ENCODE results near the gene SLFNL1.

The SLFNL1 gene

GRCh38 chr1:40985875-40986274, 35.6 kb downstream of the SLFNL1 start:
- Mint-ChIP-seq H3K4me3 (no peak overlapping the region), H3K4me1 (ENCODE audit: low read depth) (peaks cover 42% of the 10 kb centered on the region), H3K36me3 (peaks cover 44% of the 10 kb centered on the region), H3K27me3 (no peaks in the 10 kb centered on the region), H3K9me3 (ENCODE audit: low read depth) (no peaks in the 10 kb centered on the region), H3K27ac (peak overlapping the region; percentile 47)

DNA sequence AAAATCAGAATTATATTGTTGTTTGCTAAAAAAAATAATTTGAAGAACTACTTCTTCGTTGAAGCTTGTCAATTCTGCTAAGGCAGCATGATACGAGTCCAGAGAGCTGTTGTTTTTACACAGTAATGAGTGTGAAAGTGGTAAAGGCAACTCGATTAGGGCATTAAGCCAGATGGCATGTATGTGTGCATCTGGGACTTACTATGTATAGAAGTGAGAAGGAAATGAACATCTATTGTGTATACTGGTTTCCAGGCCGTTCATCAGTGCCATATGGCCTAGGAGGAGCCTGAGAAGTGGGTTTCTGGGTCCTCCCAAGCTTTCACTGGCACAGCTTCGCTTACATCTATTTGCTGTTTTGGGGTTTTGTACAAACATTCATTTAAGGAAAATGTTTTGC, 36.4 kb downstream of the SLFNL1 start:
- Mint-ChIP-seq H3K36me3 (peaks cover 48% of the 10 kb centered on the region), H3K27ac (peak overlapping the region; percentile 34), H3K9me3 (ENCODE audit: low read depth) (no peaks in the 10 kb centered on the region), H3K4me1 (ENCODE audit: low read depth) (peaks cover 47% of the 10 kb centered on the region), H3K27me3 (no peaks in the 10 kb centered on the region), H3K4me3 (no peak overlapping the region)

DNA sequence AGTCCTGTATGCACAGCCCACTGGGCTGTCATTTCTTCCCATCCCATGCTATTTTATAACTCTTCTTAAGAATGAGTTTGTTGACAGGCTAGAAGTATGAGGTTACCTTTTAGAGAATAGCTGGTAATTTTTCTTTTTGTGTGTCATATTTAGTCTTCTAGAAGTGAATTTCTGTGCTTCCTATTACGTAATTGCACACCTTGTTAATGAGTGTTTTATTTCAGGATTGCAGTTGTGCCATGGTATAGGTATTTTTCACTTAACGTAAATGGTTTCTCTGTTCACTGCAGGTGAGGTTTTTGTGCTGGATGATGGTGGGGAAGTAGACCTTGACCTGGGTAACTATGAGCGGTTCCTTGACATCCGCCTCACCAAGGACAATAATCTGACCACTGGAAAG, 37.0 kb downstream of the SLFNL1 start:
- peak overlapping the region; percentile 88 for H3K27ac Mint-ChIP-seq
- H3K9me3 Mint-ChIP-seq (ENCODE audit: low read depth), result no peaks in the 10 kb centered on the region
- peaks cover 43% of the 10 kb centered on the region for H3K36me3 Mint-ChIP-seq
- peak overlapping the region; percentile 77 for H3K4me3 Mint-ChIP-seq
- no peaks in the 10 kb centered on the region for H3K27me3 Mint-ChIP-seq
- peaks cover 47% of the 10 kb centered on the region for H3K4me1 Mint-ChIP-seq (ENCODE audit: low read depth)

DNA sequence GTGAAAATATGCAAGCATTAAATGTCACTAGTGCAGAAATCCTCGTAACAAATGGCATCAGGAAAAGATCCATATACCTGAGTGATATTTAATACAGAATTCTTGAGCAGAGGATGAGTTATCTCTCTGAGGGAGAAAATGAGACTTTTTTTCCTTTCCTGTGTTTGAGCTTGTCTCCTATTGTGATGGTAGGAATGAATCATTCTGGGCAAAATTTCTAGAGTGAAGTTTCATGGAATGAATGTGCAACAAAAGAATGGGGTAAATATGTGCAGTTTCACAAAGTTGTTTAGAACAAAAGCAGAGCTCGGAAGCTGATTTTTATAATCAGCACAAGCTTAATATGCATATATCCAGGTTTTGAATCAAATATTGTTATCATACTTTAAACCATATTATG, 37.5 kb downstream of the SLFNL1 start:
- Mint-ChIP-seq H3K36me3 (peaks cover 40% of the 10 kb centered on the region), H3K9me3 (ENCODE audit: low read depth) (no peaks in the 10 kb centered on the region), H3K4me3 (peak overlapping the region; percentile 77), H3K27me3 (no peaks in the 10 kb centered on the region), H3K27ac (peak overlapping the region; percentile 88), H3K4me1 (ENCODE audit: low read depth) (peaks cover 47% of the 10 kb centered on the region)

DNA sequence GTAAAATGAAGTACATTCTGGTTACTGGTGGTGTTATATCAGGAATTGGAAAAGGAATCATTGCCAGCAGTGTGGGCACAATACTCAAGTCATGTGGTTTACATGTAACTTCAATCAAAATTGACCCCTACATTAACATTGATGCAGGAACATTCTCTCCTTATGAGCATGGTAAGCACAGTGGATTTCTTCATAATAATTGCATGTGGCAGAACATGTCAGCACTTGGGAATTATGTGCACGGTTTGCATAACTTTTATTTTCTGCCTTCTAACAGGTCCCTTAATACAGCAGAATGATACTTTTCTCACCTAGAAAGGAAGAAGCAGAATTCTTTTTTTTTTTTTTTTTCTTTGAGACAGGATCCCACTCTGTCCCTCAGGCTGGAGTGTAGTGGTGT, 38.2 kb downstream of the SLFNL1 start:
- H3K9me3 Mint-ChIP-seq (ENCODE audit: low read depth), result no peaks in the 10 kb centered on the region
- H3K27ac Mint-ChIP-seq, result peak overlapping the region; percentile 30
- H3K27me3 Mint-ChIP-seq, result no peaks in the 10 kb centered on the region
- peak overlapping the region; percentile 77 for H3K4me3 Mint-ChIP-seq
- peaks cover 35% of the 10 kb centered on the region for H3K36me3 Mint-ChIP-seq
- peaks cover 49% of the 10 kb centered on the region for H3K4me1 Mint-ChIP-seq (ENCODE audit: low read depth)

GRCh38 chr1:40982721-40983120, 38.8 kb downstream of the SLFNL1 start:
- Mint-ChIP-seq H3K4me3 (peak overlapping the region; percentile 98), H3K9me3 (ENCODE audit: low read depth) (no peaks in the 10 kb centered on the region), H3K36me3 (peaks cover 35% of the 10 kb centered on the region), H3K27me3 (no peaks in the 10 kb centered on the region), H3K27ac (peak overlapping the region; percentile 73), H3K4me1 (ENCODE audit: low read depth) (peaks cover 49% of the 10 kb centered on the region)

- Mint-ChIP-seq H3K27me3 (no peaks in the 10 kb centered on the region), H3K9me3 (ENCODE audit: low read depth) (no peaks in the 10 kb centered on the region), H3K4me1 (ENCODE audit: low read depth) (peaks cover 49% of the 10 kb centered on the region), H3K27ac (peak overlapping the region; percentile 99), H3K4me3 (peak overlapping the region; percentile 98), H3K36me3 (peaks cover 31% of the 10 kb centered on the region)
Observed at GRCh38 chr1:40981691-40982448, 39.7 kb downstream of the SLFNL1 start.

GRCh38 chr1:40980453-40981121, 40.9 kb downstream of the SLFNL1 start:
- peaks cover 25% of the 10 kb centered on the region for H3K36me3 Mint-ChIP-seq
- H3K9me3 Mint-ChIP-seq (ENCODE audit: low read depth), result no peaks in the 10 kb centered on the region
- H3K27ac Mint-ChIP-seq, result peak overlapping the region; percentile 99
- H3K4me1 Mint-ChIP-seq (ENCODE audit: low read depth), result peaks cover 45% of the 10 kb centered on the region
- peak overlapping the region; percentile 98 for H3K4me3 Mint-ChIP-seq
- H3K27me3 Mint-ChIP-seq, result no peaks in the 10 kb centered on the region

DNA sequence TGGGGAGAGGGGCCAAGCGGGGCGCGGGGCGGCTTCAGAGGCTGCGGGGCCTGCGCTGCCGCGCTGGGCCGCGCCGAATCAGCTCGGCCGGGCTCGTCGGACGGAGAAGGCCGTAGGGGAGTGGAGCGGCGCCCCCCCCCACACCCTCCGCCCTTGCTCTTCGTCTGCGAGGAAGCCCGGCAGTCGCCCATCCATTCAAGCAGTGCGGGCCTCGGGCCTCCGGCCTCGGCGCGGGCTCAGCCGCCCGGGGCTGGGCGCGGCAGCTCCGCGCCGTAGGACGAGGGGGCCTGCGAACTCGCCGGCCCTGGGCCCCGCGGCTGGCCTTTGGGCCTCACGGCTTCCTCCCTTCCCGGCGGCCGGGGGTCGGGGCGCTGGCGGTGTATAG, 41.5 kb downstream of the SLFNL1 start:
- no peaks in the 10 kb centered on the region for H3K9me3 Mint-ChIP-seq (ENCODE audit: low read depth)
- peaks cover 25% of the 10 kb centered on the region for H3K36me3 Mint-ChIP-seq
- H3K4me1 Mint-ChIP-seq (ENCODE audit: low read depth), result peaks cover 42% of the 10 kb centered on the region

DNA sequence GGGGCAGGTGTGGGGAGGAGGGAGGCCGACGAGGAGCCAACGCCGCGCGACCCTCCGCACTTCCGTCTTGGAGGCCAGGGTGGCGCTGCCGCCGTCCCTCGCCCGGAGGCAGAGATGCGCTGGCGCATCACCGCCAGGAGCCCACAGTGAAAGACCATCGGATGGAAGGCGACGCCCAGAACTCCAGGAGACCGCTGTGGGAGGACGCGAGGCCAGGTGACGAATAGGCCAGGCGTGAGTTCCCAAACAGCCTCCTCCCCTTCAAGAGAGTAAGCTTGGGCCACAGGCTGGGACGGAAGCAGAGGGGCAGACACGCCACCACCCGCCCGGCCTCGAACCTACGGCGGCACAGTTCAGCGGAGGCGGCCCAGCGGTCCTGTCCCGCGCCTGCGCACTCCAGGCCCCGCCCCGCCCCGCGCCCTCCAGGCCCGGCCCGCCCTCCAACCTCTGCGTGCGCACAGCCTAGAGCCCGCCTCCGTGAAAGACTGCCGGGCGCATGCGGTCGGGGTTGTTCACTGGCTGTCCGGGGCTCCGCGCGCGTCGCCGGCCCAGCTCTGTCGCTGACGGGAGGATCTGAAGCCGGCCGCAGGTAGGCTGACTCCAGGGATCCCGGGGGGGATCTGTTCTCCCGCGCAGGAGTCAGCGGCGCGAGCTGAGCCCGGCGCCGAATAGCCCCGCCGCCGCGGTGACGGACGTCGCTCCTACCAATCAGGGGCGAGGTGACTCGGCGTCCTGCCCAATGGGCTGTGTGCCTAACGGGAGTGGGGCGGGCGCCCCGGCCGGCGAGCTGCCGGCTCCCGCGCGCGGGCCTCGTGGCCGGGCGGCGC, 42.1 kb downstream of the SLFNL1 start, which contains the start of gene CTPS1:
Gene CTPS1 (plus strand): TSS at position 456 of the 827 bp plus-strand sequence. CDS start 3,595 bp downstream, outside the sequence.
- Mint-ChIP-seq H3K9me3 (ENCODE audit: low read depth) (no peaks in the 10 kb centered on the region), H3K27ac (peak within 1 kb of the TSS; percentile 99), H3K4me3 (peak within 1 kb of the TSS; percentile 98), H3K36me3 (peaks cover 22% of the 10 kb centered on the region), H3K4me1 (ENCODE audit: low read depth) (peaks cover 39% of the 10 kb centered on the region), H3K27me3 (no peaks in the 10 kb centered on the region)

More for the DNA sequence above, 41.5 kb downstream of the SLFNL1 start:
- H3K27me3 Mint-ChIP-seq, result no peaks in the 10 kb centered on the region
- peak overlapping the region; percentile 98 for H3K4me3 Mint-ChIP-seq
- peak overlapping the region; percentile 99 for H3K27ac Mint-ChIP-seq

GRCh38 chr1:40978886-40979240, 42.7 kb downstream of the SLFNL1 start:
- H3K36me3 Mint-ChIP-seq, result peaks cover 17% of the 10 kb centered on the region
- H3K9me3 Mint-ChIP-seq (ENCODE audit: low read depth), result no peaks in the 10 kb centered on the region
- peak overlapping the region; percentile 92 for H3K27ac Mint-ChIP-seq
- H3K4me1 Mint-ChIP-seq (ENCODE audit: low read depth), result peaks cover 34% of the 10 kb centered on the region
- H3K27me3 Mint-ChIP-seq, result no peaks in the 10 kb centered on the region
- H3K4me3 Mint-ChIP-seq, result peak overlapping the region; percentile 84

DNA sequence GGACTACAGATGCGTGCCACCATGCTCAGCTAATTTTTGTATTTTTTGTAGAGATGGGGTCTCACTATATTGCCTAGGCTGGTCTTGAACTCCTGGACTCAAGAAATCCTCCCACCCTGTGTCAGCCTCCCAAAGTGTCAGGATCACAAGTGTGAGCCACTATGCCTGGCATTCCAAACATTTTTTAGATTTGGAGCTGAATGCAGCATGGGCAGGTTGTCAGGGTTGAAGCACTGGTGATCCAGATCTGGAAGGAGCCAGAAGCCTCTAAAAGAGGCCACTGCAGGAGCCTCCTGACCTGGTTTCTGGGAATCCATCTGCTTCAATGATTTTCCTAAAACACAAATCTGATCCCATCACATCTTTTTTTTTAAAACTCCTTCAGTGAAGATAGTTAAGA, 43.8 kb downstream of the SLFNL1 start:
- Mint-ChIP-seq H3K9me3 (ENCODE audit: low read depth) (no peaks in the 10 kb centered on the region), H3K27ac (no peak overlapping the region), H3K36me3 (peaks cover 15% of the 10 kb centered on the region), H3K4me1 (ENCODE audit: low read depth) (peaks cover 24% of the 10 kb centered on the region), H3K27me3 (peaks cover 1% of the 10 kb centered on the region), H3K4me3 (peak overlapping the region; percentile 41)

DNA sequence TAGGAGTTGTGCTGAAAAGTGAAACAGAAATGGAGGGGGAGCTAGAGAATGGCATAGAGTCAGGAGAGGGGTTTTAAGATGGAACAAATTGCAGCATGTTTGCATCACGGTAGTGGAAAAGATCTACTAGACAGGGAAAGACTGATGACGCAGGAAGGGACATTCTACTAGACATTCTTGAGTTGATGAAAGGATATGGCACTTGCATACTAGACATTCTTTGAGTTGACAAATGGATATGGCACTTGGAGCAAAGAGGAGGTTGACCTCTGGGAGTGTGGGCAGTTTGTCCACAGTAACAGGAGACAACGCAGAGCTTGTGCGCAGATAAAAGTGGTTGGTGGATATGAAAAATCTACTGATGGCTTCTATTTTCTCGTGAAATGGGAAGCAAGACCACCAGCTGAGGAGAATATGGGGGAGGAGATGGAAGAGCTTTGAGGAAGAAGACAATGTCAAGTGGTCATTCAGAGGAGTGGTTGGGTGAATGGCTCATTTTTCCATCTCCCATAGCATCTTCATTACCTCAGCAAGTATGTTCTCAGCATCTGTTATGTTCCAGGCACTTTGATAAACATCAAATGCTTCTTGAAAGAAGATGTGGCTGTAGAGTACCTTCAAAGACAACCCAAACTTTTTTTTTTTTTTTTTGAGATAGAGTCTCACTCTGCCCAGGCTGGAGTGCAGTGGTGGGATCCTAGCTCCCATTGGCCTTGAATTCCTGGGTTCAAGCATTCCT, 44.4 kb downstream of the SLFNL1 start:
- H3K36me3 Mint-ChIP-seq, result peaks cover 15% of the 10 kb centered on the region
- peaks cover 1% of the 10 kb centered on the region for H3K27me3 Mint-ChIP-seq
- peaks cover 19% of the 10 kb centered on the region for H3K4me1 Mint-ChIP-seq (ENCODE audit: low read depth)
- peak overlapping the region; percentile 18 for H3K4me3 Mint-ChIP-seq
- no peaks in the 10 kb centered on the region for H3K9me3 Mint-ChIP-seq (ENCODE audit: low read depth)
- no peak overlapping the region for H3K27ac Mint-ChIP-seq

DNA sequence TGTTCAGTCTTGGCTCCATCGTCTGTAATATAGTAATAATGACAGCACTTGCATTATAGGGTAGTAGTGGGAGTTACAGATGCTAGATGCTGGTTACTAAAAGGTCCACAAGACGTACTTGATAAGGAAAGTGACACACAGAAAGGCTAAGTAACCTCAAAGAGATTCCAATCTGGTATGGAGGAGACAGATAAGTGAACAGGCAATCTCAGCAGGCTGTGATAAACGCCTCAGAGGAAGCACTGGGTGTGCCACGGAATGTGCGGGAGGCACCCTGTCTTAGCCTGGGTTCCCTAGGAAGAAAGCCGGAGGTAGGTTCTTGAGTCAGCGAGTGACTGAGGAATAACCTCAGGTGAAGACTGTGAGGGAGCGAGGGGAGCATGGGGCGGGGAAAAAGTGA, 46.6 kb downstream of the SLFNL1 start:
- Mint-ChIP-seq H3K27me3 (peaks cover 1% of the 10 kb centered on the region), H3K36me3 (no peaks in the 10 kb centered on the region), H3K9me3 (ENCODE audit: low read depth) (no peaks in the 10 kb centered on the region), H3K27ac (no peak overlapping the region), H3K4me1 (ENCODE audit: low read depth) (peaks cover 2% of the 10 kb centered on the region), H3K4me3 (no peak overlapping the region)
